HG03045 (cell line): ENCODE results near the gene GALNT18.

ENCODE experiments used
- ATAC-seq: cut with Tn5 transposase; IDR thresholded peaks from one replicate; pipeline ENCODE4 v1.9.1; 2021; ENCODE audit warnings: mild to moderate bottlenecking, moderate library complexity; ENCODE audit not compliant: unreplicated experiment

The GALNT18 gene

GRCh38 chr11:11588891-11589290, 32.9 kb downstream of the GALNT18 start:
- ATAC-seq, result no peak

GRCh38 chr11:11588243-11588642, 33.6 kb downstream of the GALNT18 start:
- no peak for ATAC-seq

GRCh38 chr11:11587122-11587521, 34.7 kb downstream of the GALNT18 start:
- no peak for ATAC-seq

- no peak for ATAC-seq
Measured at GRCh38 chr11:11586465-11586864, 35.3 kb downstream of the GALNT18 start.

GRCh38 chr11:11584937-11585336, 36.9 kb downstream of the GALNT18 start:
- ATAC-seq, result no peak

- no peak for ATAC-seq
Measured at GRCh38 chr11:11584530-11584810, 37.3 kb downstream of the GALNT18 start.

GRCh38 chr11:11583801-11584529, 37.8 kb downstream of the GALNT18 start:
- no peak for ATAC-seq

- ATAC-seq, result no peak
Measured at GRCh38 chr11:11582011-11582701, 39.6 kb downstream of the GALNT18 start.

- ATAC-seq, result no peak
Measured at GRCh38 chr11:11581481-11581880, 40.3 kb downstream of the GALNT18 start.

- ATAC-seq, result no peak
Measured at GRCh38 chr11:11580841-11581411, 40.9 kb downstream of the GALNT18 start.

- ATAC-seq, result no peak
Measured at GRCh38 chr11:11580012-11580411, 41.8 kb downstream of the GALNT18 start.

GRCh38 chr11:11579012-11579988, 42.5 kb downstream of the GALNT18 start:
- no peak for ATAC-seq

GRCh38 chr11:11577932-11578911, 43.6 kb downstream of the GALNT18 start:
- no peak for ATAC-seq

- ATAC-seq, result no peak
Measured at GRCh38 chr11:11577251-11577855, 44.5 kb downstream of the GALNT18 start.

GRCh38 chr11:11574373-11575287, 47.2 kb downstream of the GALNT18 start:
- ATAC-seq, result no peak

GRCh38 chr11:11572386-11572785, 49.4 kb downstream of the GALNT18 start:
- ATAC-seq, result no peak

GRCh38 chr11:11571893-11572292, 49.9 kb downstream of the GALNT18 start:
- ATAC-seq, result no peak

GRCh38 chr11:11570823-11571222, 51.0 kb downstream of the GALNT18 start:
- ATAC-seq, result no peak
